IMR-90 (cell line): ENCODE measurements around the gene MINAR2.

ENCODE experiments used
- CHD1 ChIP-seq: IDR thresholded peaks from 2 replicates; pipeline ENCODE4 v1.6.1; 2012; ENCODE audit warnings: low read depth, low read length, improper control_type of control experiment
- TF ChIP-seq, protein P1 (sequence below): conservative IDR thresholded peaks from 2 replicates; pipeline ENCODE4 v1.5.1; 2012; ENCODE audit warnings: mild to moderate bottlenecking, low read depth, low read length, improper control_type of control experiment
- TF ChIP-seq, protein P2 (sequence below): fragments of 150-350 bp; IDR thresholded peaks from 2 replicates; pipeline ENCODE4 v1.6.1; 2016; ENCODE audit warnings: low read depth, mild to moderate bottlenecking, low read length, moderate library complexity, borderline replicate concordance

DNA sequence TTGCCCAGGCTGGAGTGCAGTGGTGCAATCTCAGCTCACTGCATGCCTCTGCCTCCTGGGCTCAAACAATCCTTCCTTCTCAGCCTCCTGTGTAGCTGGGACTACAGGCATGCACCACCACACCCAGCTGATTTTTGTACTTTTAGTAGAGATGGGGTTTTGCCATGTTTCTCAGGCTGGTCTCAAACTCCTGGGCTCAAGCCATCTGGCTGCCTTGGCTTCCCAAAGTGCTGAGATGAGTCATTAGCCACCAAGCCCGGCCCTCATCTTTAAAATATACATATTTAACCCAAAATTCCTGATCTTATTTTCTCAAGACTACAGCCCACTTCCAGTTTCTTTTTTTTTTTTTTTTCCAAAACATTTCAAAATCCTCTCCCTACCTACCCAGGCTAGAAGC is 31.7 kb upstream of the MINAR2 start:
- TF ChIP-seq, protein P1, sequence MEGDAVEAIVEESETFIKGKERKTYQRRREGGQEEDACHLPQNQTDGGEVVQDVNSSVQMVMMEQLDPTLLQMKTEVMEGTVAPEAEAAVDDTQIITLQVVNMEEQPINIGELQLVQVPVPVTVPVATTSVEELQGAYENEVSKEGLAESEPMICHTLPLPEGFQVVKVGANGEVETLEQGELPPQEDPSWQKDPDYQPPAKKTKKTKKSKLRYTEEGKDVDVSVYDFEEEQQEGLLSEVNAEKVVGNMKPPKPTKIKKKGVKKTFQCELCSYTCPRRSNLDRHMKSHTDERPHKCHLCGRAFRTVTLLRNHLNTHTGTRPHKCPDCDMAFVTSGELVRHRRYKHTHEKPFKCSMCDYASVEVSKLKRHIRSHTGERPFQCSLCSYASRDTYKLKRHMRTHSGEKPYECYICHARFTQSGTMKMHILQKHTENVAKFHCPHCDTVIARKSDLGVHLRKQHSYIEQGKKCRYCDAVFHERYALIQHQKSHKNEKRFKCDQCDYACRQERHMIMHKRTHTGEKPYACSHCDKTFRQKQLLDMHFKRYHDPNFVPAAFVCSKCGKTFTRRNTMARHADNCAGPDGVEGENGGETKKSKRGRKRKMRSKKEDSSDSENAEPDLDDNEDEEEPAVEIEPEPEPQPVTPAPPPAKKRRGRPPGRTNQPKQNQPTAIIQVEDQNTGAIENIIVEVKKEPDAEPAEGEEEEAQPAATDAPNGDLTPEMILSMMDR: no peak
- TF ChIP-seq, protein P2, sequence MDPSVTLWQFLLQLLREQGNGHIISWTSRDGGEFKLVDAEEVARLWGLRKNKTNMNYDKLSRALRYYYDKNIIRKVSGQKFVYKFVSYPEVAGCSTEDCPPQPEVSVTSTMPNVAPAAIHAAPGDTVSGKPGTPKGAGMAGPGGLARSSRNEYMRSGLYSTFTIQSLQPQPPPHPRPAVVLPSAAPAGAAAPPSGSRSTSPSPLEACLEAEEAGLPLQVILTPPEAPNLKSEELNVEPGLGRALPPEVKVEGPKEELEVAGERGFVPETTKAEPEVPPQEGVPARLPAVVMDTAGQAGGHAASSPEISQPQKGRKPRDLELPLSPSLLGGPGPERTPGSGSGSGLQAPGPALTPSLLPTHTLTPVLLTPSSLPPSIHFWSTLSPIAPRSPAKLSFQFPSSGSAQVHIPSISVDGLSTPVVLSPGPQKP: no peak
- no peak for TF ChIP-seq CHD1
